GM13976 (cell line): ENCODE results near the gene TOM1L2.

Source experiments
- DNase-seq: peaks from one replicate; pipeline ENCODE4 v3.0.0; 2012; ENCODE audit warnings: low spot score
- CTCF ChIP-seq: IDR thresholded peaks from 2 replicates; pipeline ENCODE4 v1.5.1; 2012; ENCODE audit warnings: borderline replicate concordance, mild to moderate bottlenecking; ENCODE audit not compliant: insufficient read depth; ENCODE audit errors: extremely low read depth, missing control alignments, control extremely low read depth
- in situ Hi-C: fragments of 300-500 bp; cut with MboI; formaldehyde crosslinking; loops from one replicate; pipeline ENCODE4 v1.12.0; 2022; ENCODE audit warnings: low sequenced_read_pairs, mixed read lengths, inconsistent platforms; ENCODE audit not compliant: unreplicated experiment

TOM1L2 gene

GRCh38 chr17:17865035-17865434 lies 107.2 kb downstream of the TOM1L2 start:
- DNase-seq = no peak
- in situ Hi-C loops = loop anchor here (10.0 kb wide), 1 partner anchor 50 kb away; no protein-coding TSS in a partner anchor
- TF ChIP-seq CTCF = no peak

GRCh38 chr17:17860766-17861107 lies 111.5 kb downstream of the TOM1L2 start:
- in situ Hi-C loops = loop anchor here (10.0 kb wide), 1 partner anchor 46 kb away; no protein-coding TSS in a partner anchor
- no peak for TF ChIP-seq CTCF

GRCh38 chr17:17859909-17860765 lies 112.1 kb downstream of the TOM1L2 start:
- peak; percentile 97 for TF ChIP-seq CTCF
- peak; percentile 87 for DNase-seq
- in situ Hi-C loops = loop anchor here (10.0 kb wide), 1 partner anchor 45 kb away; no protein-coding TSS in a partner anchor

More at GRCh38 chr17:17860766-17861107, 111.5 kb downstream of the TOM1L2 start:
- DNase-seq = no peak

GRCh38 chr17:17857496-17857895 lies 114.7 kb downstream of the TOM1L2 start:
- in situ Hi-C loops = no loop called here

GRCh38 chr17:17856386-17856785 lies 115.8 kb downstream of the TOM1L2 start:
- TF ChIP-seq CTCF = no peak
- in situ Hi-C loops = no loop called here
- DNase-seq = no peak

More at GRCh38 chr17:17857496-17857895, 114.7 kb downstream of the TOM1L2 start:
- no peak for DNase-seq
- no peak for TF ChIP-seq CTCF

- DNase-seq = no peak
- in situ Hi-C loops = no loop called here
- no peak for TF ChIP-seq CTCF
These were observed 116.2 kb downstream of the TOM1L2 start for GRCh38 chr17:17855976-17856375.
